GM21786 (cell line): ENCODE data around the gene ZRANB3.

Experiments used
- ATAC-seq: cut with Tn5 transposase; IDR thresholded peaks from one replicate; pipeline ENCODE4 v1.9.1; 2021; ENCODE audit not compliant: unreplicated experiment

Gene ZRANB3

GRCh38 chr2:135255208-135255607 lies 275.8 kb downstream of the ZRANB3 start:
- no peak for ATAC-seq

GRCh38 chr2:135252805-135253458 lies 278.1 kb downstream of the ZRANB3 start:
- no peak for ATAC-seq

GRCh38 chr2:135248611-135249010 lies 282.4 kb downstream of the ZRANB3 start:
- ATAC-seq = no peak

DNA sequence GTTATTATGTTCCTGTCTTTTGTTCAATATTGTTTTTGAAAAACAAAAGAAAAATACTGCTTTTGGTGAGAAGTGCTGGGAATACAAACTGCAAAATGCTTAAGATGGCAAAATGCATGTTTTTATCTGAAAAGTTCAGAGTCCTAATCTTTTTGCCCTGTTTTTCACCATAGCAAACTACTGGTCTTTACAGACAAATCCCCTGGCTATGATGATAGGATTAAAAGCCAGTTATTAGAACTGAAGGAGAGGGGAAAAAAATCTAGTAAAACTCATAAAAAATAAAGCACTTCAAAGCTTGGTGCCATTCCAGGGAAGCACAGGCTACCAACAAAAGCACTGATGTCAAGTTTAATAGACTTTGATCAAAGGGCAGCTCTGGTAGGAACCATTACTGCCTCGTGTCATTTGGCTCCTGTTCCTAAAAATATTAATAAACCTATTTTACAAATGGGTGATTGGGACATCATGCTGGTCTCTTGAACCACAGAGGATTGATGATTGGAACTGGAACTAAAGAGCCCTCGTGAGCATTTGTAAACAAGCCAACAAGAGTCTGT lies 284.2 kb downstream of the ZRANB3 start:
- ATAC-seq = no peak

GRCh38 chr2:135245071-135245470 lies 285.9 kb downstream of the ZRANB3 start:
- ATAC-seq = no peak

GRCh38 chr2:135238651-135239050 lies 292.4 kb downstream of the ZRANB3 start:
- no peak for ATAC-seq

- ATAC-seq = no peak
Observed at GRCh38 chr2:135230150-135230549, 300.9 kb downstream of the ZRANB3 start.

DNA sequence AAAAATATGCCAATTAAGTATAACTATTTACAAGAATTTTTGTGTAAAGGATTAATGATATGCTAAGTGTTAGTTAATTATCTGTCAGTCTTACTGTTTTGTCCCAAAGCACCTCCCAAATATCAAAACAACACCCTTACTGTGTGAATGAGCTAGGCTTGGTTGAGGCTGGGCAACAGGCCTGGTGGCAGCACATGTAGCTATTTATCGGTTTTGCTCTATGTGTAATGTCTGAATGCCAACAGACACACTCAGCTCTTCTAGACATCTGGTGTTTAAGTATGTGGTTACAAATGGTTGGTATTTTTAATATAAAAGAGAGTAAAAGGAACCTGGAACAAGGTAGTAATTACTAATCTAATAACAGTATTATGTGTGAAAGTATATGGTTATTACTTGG lies 303.6 kb downstream of the ZRANB3 start:
- ATAC-seq = no peak

DNA sequence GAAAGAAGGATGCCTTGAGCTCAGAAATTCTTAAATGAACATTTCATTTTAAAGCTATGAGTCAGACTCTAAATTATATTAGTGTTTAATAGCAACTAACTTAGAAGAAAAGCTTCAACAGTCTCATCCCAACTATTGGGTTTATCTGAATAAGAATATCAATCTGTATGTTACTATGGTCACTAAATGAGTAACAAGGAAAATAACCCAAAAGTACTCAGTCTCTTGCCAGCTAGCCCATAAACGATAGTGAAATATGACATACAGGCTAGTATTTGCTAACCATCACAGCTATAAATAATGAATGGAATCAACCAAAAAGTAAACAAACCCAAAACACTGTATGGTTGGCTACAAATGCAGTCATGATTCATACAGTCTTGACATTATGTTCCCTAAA lies 304.1 kb downstream of the ZRANB3 start:
- no peak for ATAC-seq

DNA sequence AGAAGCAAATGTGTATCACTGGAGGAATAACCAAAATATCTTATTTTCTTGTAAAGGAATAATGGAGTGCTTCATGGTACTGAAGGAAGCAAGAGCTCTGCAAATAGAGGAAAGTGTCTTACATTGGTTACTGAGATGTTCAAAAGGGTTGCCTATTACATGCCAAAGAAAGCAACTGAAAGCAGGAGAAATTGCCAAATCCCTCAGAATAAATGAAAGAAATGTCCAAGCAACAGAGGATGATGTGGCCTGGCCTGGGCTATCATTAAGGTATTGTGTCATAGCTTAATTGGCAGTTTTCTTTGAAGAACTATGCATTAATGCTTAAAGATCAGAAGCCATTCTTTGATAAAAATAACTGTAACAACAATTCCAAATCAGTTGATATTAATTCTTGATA lies 305.2 kb downstream of the ZRANB3 start:
- ATAC-seq = no peak

- ATAC-seq = no peak
Observed at GRCh38 chr2:135219226-135219625, 311.8 kb downstream of the ZRANB3 start.

DNA sequence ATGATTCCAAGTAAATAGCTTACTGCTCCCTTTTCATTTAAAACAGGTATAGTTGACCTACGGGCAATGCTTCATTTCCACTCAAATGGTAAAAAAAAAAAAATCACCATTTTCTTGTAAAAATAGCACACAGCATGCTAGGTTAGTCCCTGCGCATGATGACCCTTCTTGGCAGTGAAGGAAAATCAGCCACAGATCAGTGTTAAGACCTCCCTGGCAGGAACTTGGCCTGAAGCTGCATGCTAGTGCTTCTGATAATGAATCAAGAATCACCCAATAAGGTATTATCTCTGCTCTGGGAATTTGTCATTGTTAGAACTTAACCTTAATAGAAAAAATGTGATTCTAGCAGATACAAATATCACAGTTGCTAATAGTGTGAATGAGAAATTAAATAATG lies 312.6 kb downstream of the ZRANB3 start:
- no peak for ATAC-seq

GRCh38 chr2:135212757-135213156 lies 318.3 kb downstream of the ZRANB3 start:
- no peak for ATAC-seq

GRCh38 chr2:135208016-135208415 lies 323.0 kb downstream of the ZRANB3 start:
- no peak for ATAC-seq

- ATAC-seq = no peak
Observed at GRCh38 chr2:135203944-135204343, 327.1 kb downstream of the ZRANB3 start.

DNA sequence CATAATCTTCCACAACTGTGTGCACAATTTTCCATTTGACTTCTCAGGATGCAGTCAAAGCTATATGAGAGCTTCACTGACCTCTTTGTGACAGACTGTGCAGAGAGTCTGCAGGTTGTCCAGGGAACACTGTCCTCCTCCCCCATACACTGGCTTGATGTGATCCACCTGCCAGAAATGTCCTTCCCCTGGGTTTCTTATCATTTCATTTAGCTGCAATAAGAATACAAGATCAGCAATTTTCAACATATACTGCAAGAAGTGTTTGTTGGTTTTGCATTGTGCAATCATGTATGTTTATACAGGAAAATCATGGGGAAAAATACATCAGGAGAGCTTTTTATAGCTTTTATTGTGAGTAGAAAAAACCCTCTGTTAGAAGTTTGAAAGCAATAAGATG lies 328.3 kb downstream of the ZRANB3 start:
- ATAC-seq = no peak

GRCh38 chr2:135198481-135198880 lies 332.5 kb downstream of the ZRANB3 start:
- ATAC-seq = no peak

DNA sequence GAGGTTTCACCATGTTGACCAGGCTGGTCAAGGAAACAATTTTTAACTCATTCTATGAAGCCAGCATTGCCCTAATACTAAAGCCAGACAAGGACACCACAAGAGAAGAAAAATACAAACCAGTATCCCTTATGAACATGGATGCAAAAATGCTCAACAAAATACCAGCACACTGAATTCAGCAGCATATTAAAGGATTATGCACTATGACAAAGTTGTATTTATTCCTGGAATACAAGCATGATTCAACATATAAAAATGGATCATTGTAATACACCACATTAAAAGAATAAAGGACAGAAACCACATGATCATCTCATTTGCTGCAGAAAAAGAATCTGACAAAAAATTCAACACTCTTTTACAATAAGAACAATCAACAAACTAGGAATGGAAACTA lies 340.2 kb downstream of the ZRANB3 start:
- no peak for ATAC-seq

DNA sequence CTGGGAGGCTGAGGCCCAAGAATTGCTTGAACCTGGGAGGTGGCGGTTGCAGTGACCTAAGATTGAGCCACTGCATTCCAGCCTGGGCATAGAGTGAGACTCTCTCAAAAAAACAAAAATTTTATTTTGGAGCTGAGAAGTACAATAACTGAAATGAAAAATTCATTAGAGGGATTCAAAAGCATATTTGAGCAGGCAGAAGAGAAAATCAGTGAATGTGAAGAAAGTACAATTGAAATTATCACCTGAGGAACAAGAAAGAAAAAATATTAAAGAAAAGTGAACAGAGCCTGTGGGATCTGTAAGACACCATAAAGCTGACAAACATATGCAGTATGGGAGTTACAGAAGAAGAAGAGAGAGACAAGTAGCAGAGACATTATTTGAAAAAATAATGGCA lies 341.9 kb downstream of the ZRANB3 start:
- no peak for ATAC-seq

DNA sequence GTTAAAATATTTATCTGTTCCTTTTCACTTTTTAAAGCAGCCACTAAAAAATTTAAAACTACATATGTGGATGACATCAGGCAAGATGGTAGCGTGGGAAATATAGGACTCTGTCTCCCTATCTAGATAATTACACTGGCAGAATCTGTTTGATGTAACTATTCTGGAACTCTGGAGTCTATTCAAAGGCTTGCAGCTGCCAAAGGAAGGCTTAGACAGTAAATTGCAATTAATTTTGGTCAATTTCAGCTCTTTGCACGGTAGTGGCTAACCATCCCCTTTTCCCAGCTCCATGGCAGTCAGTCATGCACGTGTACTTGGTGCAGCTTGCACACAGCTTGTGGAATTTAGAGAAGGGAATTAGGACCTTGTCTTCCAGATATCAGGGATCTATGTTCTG lies 343.7 kb downstream of the ZRANB3 start:
- ATAC-seq = no peak

- ATAC-seq = no peak
Observed at GRCh38 chr2:135186054-135186453, 345.0 kb downstream of the ZRANB3 start.

GRCh38 chr2:135183822-135184221 lies 347.2 kb downstream of the ZRANB3 start:
- ATAC-seq = no peak

GRCh38 chr2:135182601-135183000 lies 348.4 kb downstream of the ZRANB3 start:
- ATAC-seq = no peak
